Endothelial cell of umbilical vein (primary cell): ENCODE data around the gene LAMB1. TPM values are rescaled to one million over a fixed set of nuclear protein-coding genes. Genes with fewer than 3 reads are reported as not detected.

Experiments
- BruUV-seq: library from RNA; stranded (reverse); fragments of 400-500 nt; replicated peaks from 2 replicates; lab custom pipeline; 2021; lab: Mats Ljungman, UMichigan
- CTCF ChIA-PET: fragments of 300-600, 350-600 bp; sonication (Branson Sonifier 250); formaldehyde crosslinking; loops from one replicate; lab custom pipeline; 2021; ENCODE audit warnings: antibody characterized with exemption, inconsistent platforms; lab: Charles Lee
- POLR2A ChIA-PET: fragments of 300-600, 350-600 bp; sonication (Branson Sonifier 250); formaldehyde crosslinking; loops from one replicate; lab custom pipeline; 2021; ENCODE audit warnings: antibody characterized with exemption, inconsistent platforms; lab: Charles Lee
- DNase-seq: peaks from one replicate; pipeline ENCODE4 v3.0.0-alpha.2; 2011; ENCODE audit warnings: low read depth, low spot score
- FAIRE-seq: peaks from 2 replicates; lab custom pipeline; 2011; peaks lifted over from hg19 to GRCh38; lab: Jason Lieb, UNC
- H2AFZ ChIP-seq: 2 replicates; pipeline ENCODE4 v1.6.0; 2012; ENCODE audit warnings: low read depth, low read length, control low read depth, inconsistent platforms
- H3K27ac ChIP-seq: 2 replicates; pipeline ENCODE4 v1.5.1; 2011; ENCODE audit warnings: low read depth, mild to moderate bottlenecking, control low read depth, low read length, moderate library complexity; ENCODE audit not compliant: insufficient read depth
- H3K27me3 ChIP-seq, 2 experiments: 2 replicates each; pipeline versions ENCODE4 v1.6.0 to v1.6.1; 2011; ENCODE audit warnings: low read length in 2 of 2, mixed read lengths in 1 of 2; ENCODE audit not compliant: control insufficient read depth in 2 of 2, insufficient read depth in 2 of 2
- H3K36me3 ChIP-seq, 2 experiments: 2 replicates in 1 of 2; 3 replicates in 1 of 2; pipeline ENCODE4 v1.5.1; 2011; ENCODE audit warnings: low read length in 2 of 2, mild to moderate bottlenecking in 1 of 2, moderate library complexity in 1 of 2; ENCODE audit not compliant: control insufficient read depth in 2 of 2, insufficient read depth in 2 of 2; ENCODE audit errors: extremely low read depth in 1 of 2
- H3K4me1 ChIP-seq: 3 replicates; pipeline ENCODE4 v1.5.1; 2011; ENCODE audit warnings: mild to moderate bottlenecking, low read length; ENCODE audit not compliant: control insufficient read depth, insufficient read depth; ENCODE audit errors: extremely low read depth
- H3K4me2 ChIP-seq: 2 replicates; pipeline ENCODE4 v1.6.1; 2011; ENCODE audit warnings: low read length, control low read depth, mixed read lengths; ENCODE audit not compliant: insufficient read depth
- H3K4me3 ChIP-seq, 3 experiments: fragments of 200-600 bp in 1 of 3; sonication (generic), shearing (Covaris generic) in 1 of 3; replicated peaks in 1 of 3; 2 replicates each; pipeline ENCODE4 v1.5.1; 2011 to 2016; ENCODE audit warnings: control low read depth in 3 of 3, low read length in 3 of 3, mild to moderate bottlenecking in 2 of 3, inconsistent platforms in 1 of 3, low read depth in 1 of 3, moderate library complexity in 1 of 3; ENCODE audit not compliant: insufficient read depth in 1 of 3
- H3K79me2 ChIP-seq: 2 replicates; pipeline ENCODE4 v1.6.0; 2012; ENCODE audit warnings: low read length, inconsistent platforms; ENCODE audit not compliant: control insufficient read depth, insufficient read depth
- H3K9ac ChIP-seq: replicated peaks from 2 replicates; pipeline ENCODE3; 2011; ENCODE audit warnings: low read length, control low read depth; ENCODE audit not compliant: insufficient read depth; ENCODE audit errors: extremely low read depth
- H3K9me1 ChIP-seq: replicated peaks from 3 replicates; pipeline ENCODE4 v1.6.0; 2011; ENCODE audit warnings: mild to moderate bottlenecking, low read length; ENCODE audit not compliant: control insufficient read depth, insufficient read depth; ENCODE audit errors: extremely low read depth
- H3K9me3 ChIP-seq: replicated peaks from 2 replicates; pipeline ENCODE4 v1.5.1; 2012; ENCODE audit warnings: low read length, inconsistent platforms; ENCODE audit not compliant: control insufficient read depth, insufficient read depth
- H4K20me1 ChIP-seq: replicated peaks from 2 replicates; pipeline ENCODE3; 2011; ENCODE audit warnings: mild to moderate bottlenecking, low read length; ENCODE audit not compliant: control insufficient read depth, insufficient read depth; ENCODE audit errors: extremely low read depth
- EZH2 ChIP-seq: IDR thresholded peaks from 2 replicates; pipeline ENCODE4 v1.6.1; 2012; ENCODE audit warnings: borderline replicate concordance, low read depth, mild to moderate bottlenecking, moderate library complexity, low read length, inconsistent platforms; ENCODE audit not compliant: severe bottlenecking
- GATA2 ChIP-seq: IDR thresholded peaks from 2 replicates; pipeline ENCODE4 v1.7.0; 2011; ENCODE audit warnings: low read depth, mild to moderate bottlenecking, moderate library complexity, mixed read lengths, low read length; ENCODE audit not compliant: insufficient read length, insufficient read depth
- JUN ChIP-seq: IDR thresholded peaks from 2 replicates; pipeline ENCODE4 v1.6.1; 2011; ENCODE audit warnings: borderline replicate concordance, low read depth; ENCODE audit not compliant: insufficient read length, insufficient read depth
- MAX ChIP-seq: IDR thresholded peaks from 2 replicates; pipeline ENCODE4 v1.6.1; 2011; ENCODE audit not compliant: insufficient read depth, insufficient read length
- MYC ChIP-seq: IDR thresholded peaks from one replicate; pipeline ENCODE4 v1.6.1; 2011; ENCODE audit warnings: mild to moderate bottlenecking, low read depth, low read length
- POLR2A ChIP-seq: IDR thresholded peaks from 2 replicates; pipeline ENCODE4 v1.6.1; 2012; ENCODE audit warnings: low read depth, mild to moderate bottlenecking, control low read depth, low read length
- POLR2AphosphoS5 ChIP-seq: IDR thresholded peaks from 2 replicates; pipeline ENCODE4 v1.6.1; 2012; ENCODE audit warnings: low read depth, mild to moderate bottlenecking, control low read depth, low read length, moderate library complexity; ENCODE audit not compliant: insufficient read depth
- dilution Hi-C: fragments of 300-500 bp; cut with MboI; formaldehyde crosslinking; loops from one replicate; pipeline ENCODE4 v1.15.0; 2019; ENCODE audit warnings: low sequenced_read_pairs; ENCODE audit not compliant: extremely low pct_ligation_motif_present
- intact Hi-C: fragments of 100-400 bp; cut with micrococcal nuclease; formaldehyde crosslinking; loops from one replicate; pipeline ENCODE4 v1.10.0; 2022
- polyA plus RNA-seq, 4 experiments: library from polyadenylated mRNA; depleted of rRNA in 3 of 4; stranded (reverse) in 3 of 4; unstranded in 1 of 4; fragments of >200 nt; gene quantifications; 2 replicates each; pipeline versions ENCODE4 v1.2.1 to v1.2.3, GENCODE V29; 2011 to 2012; ENCODE audit warnings: missing spikeins in 1 of 4
- total RNA-seq: library from RNA; stranded (reverse); gene quantifications from 2 replicates; pipeline ENCODE4 v1.2.3, GENCODE V29; 2021

The LAMB1 gene
- total and polyA plus RNA-seq, 2 donors (not counting 3 experiments of a cell fraction or from before 2014, with no cell fraction given) = 588 to 703 TPM

DNA sequence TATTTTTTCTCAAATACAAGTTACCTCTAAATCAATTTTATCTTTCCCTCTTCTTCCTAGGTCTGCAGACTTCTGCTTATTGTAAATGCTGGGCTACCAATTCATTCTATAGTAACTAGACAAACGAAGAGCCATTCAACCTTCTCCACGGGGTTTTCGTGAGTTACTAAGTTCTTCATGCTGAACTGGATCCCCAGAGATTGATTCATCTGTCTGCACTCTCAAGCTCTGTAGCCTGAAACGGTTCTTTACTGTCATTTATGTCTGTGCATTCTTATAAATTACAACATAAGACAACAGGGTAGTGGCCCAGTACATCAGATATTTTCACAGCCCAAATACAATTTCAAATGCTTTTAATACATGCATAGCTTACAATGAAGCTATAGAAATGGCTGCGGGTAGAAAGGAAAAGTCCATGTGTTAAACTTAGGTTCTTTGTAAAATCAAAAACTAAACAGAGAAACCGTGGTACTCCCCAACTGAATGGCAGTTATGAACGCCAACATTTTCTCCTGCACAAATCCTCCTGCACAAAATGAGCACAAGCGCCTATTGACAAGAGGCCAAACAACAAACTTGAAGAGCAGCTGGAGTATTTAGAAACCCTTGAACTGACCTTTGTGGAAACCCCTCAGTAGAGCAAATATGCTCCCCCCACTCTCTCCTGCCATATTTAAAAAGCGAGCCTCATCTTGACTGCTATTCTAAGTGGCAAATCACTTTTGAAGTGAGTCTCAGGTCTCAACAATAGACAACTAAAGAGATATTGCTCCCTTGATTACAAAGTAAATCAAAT is 20.7 kb downstream of the LAMB1 start:
- H3K4me1 ChIP-seq = no peaks in the 10 kb centered on the region
- H3K27me3 ChIP-seq = no peaks in the 10 kb centered on the region
- dilution Hi-C loops = no loop called here
- no peak overlapping the region for H2AFZ ChIP-seq
- H4K20me1 ChIP-seq = peaks cover 12% of the 10 kb centered on the region
- TF ChIP-seq MYC = no peak
- no peaks in the 10 kb centered on the region for H3K9me1 ChIP-seq
- H3K36me3 ChIP-seq = peaks cover 52 to 66% of the 10 kb centered on the region in 2 experiments
- BruUV-seq = no TSS peak
- no peaks in the 10 kb centered on the region for H3K9me3 ChIP-seq
- H3K27ac ChIP-seq = no peak overlapping the region
- ChIA-PET POLR2A (interaction anchor here (1.1 to 1.7 kb wide), 3 partner anchors 9 to 34 kb away, joined by 3 to 7 read pairs (median 4); no protein-coding TSS in a partner anchor), CTCF (interaction anchor here (0.8 to 4.5 kb wide), 9 partner anchors 9 to 164 kb away, joined by 3 to 29 read pairs (median 5); no protein-coding TSS in a partner anchor)
- no peak for FAIRE-seq
- no peak for DNase-seq
- peaks cover 85% of the 10 kb centered on the region for H3K79me2 ChIP-seq
- no peak overlapping the region for H3K4me3 ChIP-seq
- H3K4me2 ChIP-seq = no peak overlapping the region
- intact Hi-C loops = no loop called here
- no peak overlapping the region for H3K9ac ChIP-seq

- FAIRE-seq (no peak), DNase-seq (no peak)
- no peaks in the 10 kb centered on the region for H3K9me3 ChIP-seq
- H3K27ac ChIP-seq = no peak overlapping the region
- dilution Hi-C loops (no loop called here), intact Hi-C loops (no loop called here)
- peaks cover under 1% of the 10 kb centered on the region for H3K4me1 ChIP-seq
- no peaks in the 10 kb centered on the region for H3K27me3 ChIP-seq
- TF ChIP-seq POLR2A (no peak), GATA2 (no peak), EZH2 (no peak), JUN (no peak), POLR2AphosphoS5 (no peak), MAX (no peak)
- no peak overlapping the region for H3K4me3 ChIP-seq
- H3K36me3 ChIP-seq = peaks cover 52 to 72% of the 10 kb centered on the region in 2 experiments
- ChIA-PET POLR2A (interaction anchor here (1.7 kb wide), 1 partner anchor 34 kb away, joined by 7 read pairs; no protein-coding TSS in a partner anchor), CTCF (interaction anchor here (1.5 to 4.5 kb wide), 5 partner anchors 9 to 164 kb away, joined by 3 to 29 read pairs (median 10); no protein-coding TSS in a partner anchor)
- H3K79me2 ChIP-seq = peaks cover 82% of the 10 kb centered on the region
- no peak overlapping the region for H3K9ac ChIP-seq
- no TSS peak for BruUV-seq
- no peak overlapping the region for H2AFZ ChIP-seq
- peaks cover 12% of the 10 kb centered on the region for H4K20me1 ChIP-seq
- H3K9me1 ChIP-seq = no peaks in the 10 kb centered on the region
- no peak overlapping the region for H3K4me2 ChIP-seq
These were observed 21.5 kb downstream of the LAMB1 start for GRCh38 chr7:107981466-107981865.
